Prostate gland (tissue), 2 donors: Measurements from ENCODE around the gene TRNAU1AP. TPM values are rescaled to one million over a fixed set of nuclear protein-coding genes. Genes with fewer than 3 reads are reported as not detected.
"Not testable (repeated sequence)": the region's sequence is repeated elsewhere in the genome, so short reads cannot be mapped to it uniquely, and the experiment has no call there.

ENCODE experiments used
- DNase-seq: peaks from one replicate; pipeline ENCODE4 v3.0.0-alpha.2; 2019; ENCODE audit warnings: low spot score
- H3K27ac ChIP-seq, 2 donors: fragments of 200-600 bp; sonication (generic); 2 replicates each; pipeline ENCODE4 v1.5.1; 2017 to 2019
- H3K27me3 ChIP-seq: fragments of 200-600 bp; sonication (generic); replicated peaks from 2 replicates; pipeline ENCODE4 v1.5.1; 2019; ENCODE audit not compliant: insufficient read depth
- H3K36me3 ChIP-seq, 2 donors: fragments of 200-600 bp; sonication (generic); 1 replicate in 1 of 2; 2 replicates in 1 of 2; pipeline versions ENCODE4 v1.5.1 to v1.8.1; 2017 to 2019
- H3K4me1 ChIP-seq: fragments of 200-600 bp; sonication (generic); replicated peaks from 2 replicates; pipeline ENCODE4 v1.5.1; 2019
- H3K4me3 ChIP-seq, 2 donors: fragments of 200-600 bp; sonication (generic); 2 replicates each; pipeline ENCODE4 v1.5.1; 2017 to 2019
- H3K9me3 ChIP-seq: fragments of 200-600 bp; sonication (generic); 2 replicates; pipeline ENCODE4 v1.5.1; 2017
- POLR2A ChIP-seq: fragments of 450-650 bp; IDR thresholded peaks from one replicate; pipeline ENCODE4 v1.6.1; 2016; ENCODE audit warnings: antibody characterized with exemption, mild to moderate bottlenecking
- POLR2AphosphoS5 ChIP-seq: sonication (generic); formaldehyde crosslinking; IDR thresholded peaks from one replicate; pipeline ENCODE4 v1.6.1; 2017; ENCODE audit warnings: antibody characterized with exemption
- WGBS: methylation state at CpG from one replicate; pipeline ENCODE4 v1.1.5; 2018; 5-methylcytosine and 5-hydroxymethylcytosine counted together
- intact Hi-C: fragments of 100-400 bp; cut with DNase I; formaldehyde crosslinking; loops from one replicate; pipeline ENCODE4 v1.14.2; 2022
- total RNA-seq, 2 donors: library from RNA; depleted of rRNA; stranded (reverse); fragments of >200 nt; gene quantifications; one replicate each; pipeline ENCODE4 v1.1.0, GENCODE V29; 2016
- TF ChIP-seq, protein P1 (sequence below), 4 experiments: fragments of 200-600 bp in 2 of 4; fragments of 450-650 bp in 2 of 4; sonication (generic) in 2 of 4; IDR thresholded peaks; 1 replicate in 3 of 4; 2 replicates in 1 of 4; pipeline ENCODE4 v1.5.1; 2016 to 2019; ENCODE audit warnings: antibody characterized with exemption in 4 of 4, mild to moderate bottlenecking in 2 of 4, moderate library complexity in 2 of 4

Gene TRNAU1AP
- total RNA-seq, 2 donors from 2014 or later = 11.5 to 20.8 TPM

DNA sequence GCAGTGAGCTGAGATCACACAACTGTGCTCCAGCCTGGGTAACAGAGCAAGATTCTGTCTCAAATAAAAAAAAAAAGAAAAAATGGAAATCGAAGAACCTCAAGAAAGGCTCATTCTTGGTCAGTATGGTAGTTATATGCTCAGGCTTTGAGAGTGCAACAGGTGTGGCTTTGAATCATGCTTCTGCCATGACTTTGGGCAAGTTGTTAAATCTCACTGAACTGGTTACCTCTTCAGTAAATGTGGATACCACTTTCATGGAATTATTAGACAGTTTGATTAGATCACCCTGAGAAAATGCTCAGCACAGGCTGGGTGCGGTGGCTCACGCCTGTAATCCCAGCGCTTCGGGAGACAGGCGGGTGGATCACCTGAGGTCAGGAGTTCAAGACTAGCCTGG lies 12.8 kb downstream of the TRNAU1AP start:
- H3K27ac ChIP-seq = no peak overlapping the region
- DNase-seq = no peak
- no peaks in the 10 kb centered on the region for H3K27me3 ChIP-seq
- H3K4me3 ChIP-seq = no peak overlapping the region
- H3K9me3 ChIP-seq = no peaks in the 10 kb centered on the region
- 97% methylated on average over 6 of the region's 6 CpGs for WGBS
- H3K4me1 ChIP-seq = no peaks in the 10 kb centered on the region
- H3K36me3 ChIP-seq = peaks cover 8 to 14% of the 10 kb centered on the region in 2 donors
- intact Hi-C loops = no loop called here
- TF ChIP-seq, protein P1, sequence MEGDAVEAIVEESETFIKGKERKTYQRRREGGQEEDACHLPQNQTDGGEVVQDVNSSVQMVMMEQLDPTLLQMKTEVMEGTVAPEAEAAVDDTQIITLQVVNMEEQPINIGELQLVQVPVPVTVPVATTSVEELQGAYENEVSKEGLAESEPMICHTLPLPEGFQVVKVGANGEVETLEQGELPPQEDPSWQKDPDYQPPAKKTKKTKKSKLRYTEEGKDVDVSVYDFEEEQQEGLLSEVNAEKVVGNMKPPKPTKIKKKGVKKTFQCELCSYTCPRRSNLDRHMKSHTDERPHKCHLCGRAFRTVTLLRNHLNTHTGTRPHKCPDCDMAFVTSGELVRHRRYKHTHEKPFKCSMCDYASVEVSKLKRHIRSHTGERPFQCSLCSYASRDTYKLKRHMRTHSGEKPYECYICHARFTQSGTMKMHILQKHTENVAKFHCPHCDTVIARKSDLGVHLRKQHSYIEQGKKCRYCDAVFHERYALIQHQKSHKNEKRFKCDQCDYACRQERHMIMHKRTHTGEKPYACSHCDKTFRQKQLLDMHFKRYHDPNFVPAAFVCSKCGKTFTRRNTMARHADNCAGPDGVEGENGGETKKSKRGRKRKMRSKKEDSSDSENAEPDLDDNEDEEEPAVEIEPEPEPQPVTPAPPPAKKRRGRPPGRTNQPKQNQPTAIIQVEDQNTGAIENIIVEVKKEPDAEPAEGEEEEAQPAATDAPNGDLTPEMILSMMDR (IDR thresholded peaks at IDR 0.05) = no peak
- no peak for TF ChIP-seq POLR2AphosphoS5
- no peak for TF ChIP-seq POLR2A

DNA sequence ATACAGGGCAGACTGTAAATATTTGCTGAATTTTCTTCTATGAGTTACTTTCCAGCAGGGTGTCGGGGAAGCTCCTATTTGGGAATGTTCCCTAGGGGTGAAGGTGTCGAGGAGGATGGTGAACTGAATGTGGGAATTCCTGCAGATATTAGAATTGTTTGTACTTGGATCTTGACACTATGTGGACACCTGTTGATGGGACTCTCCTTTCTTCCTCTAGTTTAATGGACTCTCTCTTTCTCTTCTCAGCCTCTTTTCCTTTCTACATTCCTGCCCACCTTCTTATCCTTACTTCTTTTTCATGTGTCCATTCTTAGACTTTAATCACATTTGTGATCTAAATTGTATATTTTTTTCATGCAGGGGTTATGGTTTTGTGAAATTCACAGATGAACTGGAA lies 14.0 kb downstream of the TRNAU1AP start:
- peaks cover 4 to 5% of the 10 kb centered on the region in 2 donors for H3K36me3 ChIP-seq
- TF ChIP-seq, protein P1 (IDR thresholded peaks at IDR 0.05) = no peak
- intact Hi-C loops = no loop called here
- no peak overlapping the region for H3K4me3 ChIP-seq
- no peak for DNase-seq
- 83% methylated on average over 2 of the region's 2 CpGs for WGBS
- no peak overlapping the region for H3K27ac ChIP-seq
- H3K4me1 ChIP-seq = no peaks in the 10 kb centered on the region
- no peaks in the 10 kb centered on the region for H3K9me3 ChIP-seq
- H3K27me3 ChIP-seq = no peaks in the 10 kb centered on the region

DNA sequence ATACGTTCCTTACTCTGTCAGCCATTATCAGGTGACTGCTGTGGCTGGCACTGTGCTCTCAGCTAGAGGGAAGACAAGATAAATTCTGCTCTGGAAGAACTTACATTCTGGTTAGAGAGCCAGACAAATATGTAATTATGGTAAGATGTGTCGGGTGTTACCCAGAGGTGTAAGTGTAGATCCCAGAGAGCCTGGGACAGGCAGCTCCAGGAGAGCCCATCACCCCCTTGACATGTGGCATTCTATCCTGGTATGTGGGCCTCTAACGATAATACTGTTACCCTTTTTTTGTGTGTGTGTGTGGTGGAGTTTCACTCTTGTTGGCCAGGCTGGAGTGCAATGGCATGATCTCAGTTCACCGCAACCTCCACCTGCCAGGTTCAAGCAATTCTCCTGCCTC lies 19.0 kb downstream of the TRNAU1AP start:
- TF ChIP-seq POLR2A (no peak), POLR2AphosphoS5 (no peak)
- TF ChIP-seq, protein P1 (IDR thresholded peaks at IDR 0.05) = no peak
- Histone ChIP-seq H3K27ac (no peak overlapping the region), H3K4me1 (no peaks in the 10 kb centered on the region), H3K27me3 (no peaks in the 10 kb centered on the region), H3K36me3 (peaks cover 2 to 5% of the 10 kb centered on the region in 2 donors), H3K4me3 (no peak overlapping the region), H3K9me3 (no peaks in the 10 kb centered on the region)
- intact Hi-C loops = no loop called here
- 86% methylated on average over 4 of the region's 4 CpGs for WGBS
- no peak for DNase-seq

DNA sequence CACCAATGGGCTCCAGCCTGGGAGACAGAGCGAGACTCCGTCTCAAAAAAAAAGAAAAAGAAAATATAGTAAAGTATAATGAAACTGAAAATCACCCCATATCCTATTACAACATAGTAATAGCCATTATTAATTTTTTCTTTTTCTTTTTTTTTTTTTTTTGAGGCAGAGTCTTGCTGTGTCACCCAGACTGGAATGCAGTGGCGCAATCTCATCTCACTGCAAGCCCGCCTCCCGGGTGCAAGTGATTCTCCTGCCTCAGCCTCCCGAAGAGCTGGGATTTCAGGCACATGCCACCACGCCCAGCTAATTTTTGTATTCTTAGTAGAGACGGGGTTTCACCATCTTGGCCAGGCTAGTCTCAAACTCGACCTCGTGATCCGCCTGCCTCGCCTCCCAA lies 20.0 kb downstream of the TRNAU1AP start:
- H3K27me3 ChIP-seq, intact Hi-C loops, H3K9me3 ChIP-seq, H3K4me1 ChIP-seq, DNase-seq, H3K4me3 ChIP-seq, H3K27ac ChIP-seq: not testable (repeated sequence)
- WGBS = 94% methylated on average over 9 of the region's 12 CpGs
- H3K36me3 ChIP-seq = peaks cover 2 to 14% of the 10 kb centered on the region in 2 donors

DNA sequence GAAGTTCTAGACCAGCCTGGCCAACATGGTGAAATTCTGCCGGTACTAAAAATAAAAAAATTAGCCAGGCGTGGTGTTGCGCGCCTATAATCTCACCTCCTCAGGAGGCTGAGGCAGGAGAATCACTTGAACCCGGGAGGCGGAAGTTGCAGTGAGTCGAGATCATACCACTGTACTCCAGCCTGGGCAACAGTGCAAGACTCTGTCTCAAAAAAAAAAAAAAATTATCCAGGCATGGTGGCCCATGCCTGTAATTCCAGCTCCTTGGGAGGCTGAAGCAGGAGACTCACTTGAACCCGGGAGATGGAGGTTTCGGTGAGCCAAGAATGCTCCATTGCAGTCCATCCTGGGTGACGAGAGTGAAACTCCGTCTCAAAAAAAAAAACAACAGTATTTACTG lies 20.7 kb downstream of the TRNAU1AP start:
- Histone ChIP-seq H3K36me3 (peaks cover 2 to 21% of the 10 kb centered on the region in 2 donors), H3K4me1 (no peaks in the 10 kb centered on the region), H3K27ac (no peak overlapping the region), H3K9me3 (no peaks in the 10 kb centered on the region), H3K27me3 (no peaks in the 10 kb centered on the region), H3K4me3 (no peak overlapping the region)
- intact Hi-C loops = no loop called here
- TF ChIP-seq POLR2A (no peak), POLR2AphosphoS5 (no peak)
- TF ChIP-seq, protein P1 (IDR thresholded peaks at IDR 0.05) = no peak
- 96% methylated on average over 11 of the region's 11 CpGs for WGBS
- no peak for DNase-seq
